Measurements from ENCODE around the gene DCLRE1C.

GRCh38 chr10:14904864-14905263 lies 49.0 kb downstream of the DCLRE1C start:
- TF ChIP-seq POLR2A (IDR thresholded peaks at IDR 0.05) (no peak), CTCF (IDR thresholded peaks at IDR 0.05) (no peak)
